CD14-positive monocyte (primary cell): ENCODE data around the gene SNN. TPM values are rescaled to one million over a fixed set of nuclear protein-coding genes. Genes with fewer than 3 reads are reported as not detected.

Experiments used
- DNase-seq, 3 donors: peaks; one replicate each; pipeline ENCODE4 v3.0.0-alpha.2; 2011 to 2022
- H2AFZ ChIP-seq: 2 replicates; pipeline ENCODE4 v1.6.0; 2012; ENCODE audit warnings: mild to moderate bottlenecking, low read depth, low read length, inconsistent platforms; ENCODE audit not compliant: insufficient read depth, poor library complexity, severe bottlenecking
- H3K27ac ChIP-seq, 2 donors: 1 replicate in 1 of 2; 2 replicates in 1 of 2; pipeline ENCODE4 v1.5.1; 2012 to 2013; ENCODE audit warnings: low read length in 2 of 2, control low read depth in 1 of 2, inconsistent platforms in 1 of 2, low read depth in 1 of 2, mild to moderate bottlenecking in 1 of 2
- H3K27me3 ChIP-seq, 2 donors: one replicate each; pipeline versions ENCODE4 v1.6.0 to v1.6.1; 2011 to 2013; ENCODE audit warnings: low read length in 2 of 2; ENCODE audit not compliant: control insufficient read depth in 2 of 2, insufficient read depth in 2 of 2
- H3K36me3 ChIP-seq, 2 donors: replicated peaks in 1 of 2; 1 replicate in 1 of 2; 2 replicates in 1 of 2; pipeline versions ENCODE4 v1.5.1 to v1.6.1; 2012 to 2013; ENCODE audit warnings: low read length in 2 of 2, control low read depth in 1 of 2, inconsistent platforms in 1 of 2, mild to moderate bottlenecking in 1 of 2; ENCODE audit not compliant: insufficient read depth in 2 of 2, control insufficient read depth in 1 of 2
- H3K4me1 ChIP-seq, 2 donors: 1 replicate in 1 of 2; 2 replicates in 1 of 2; pipeline versions ENCODE4 v1.5.1 to v1.6.1; 2012 to 2013; ENCODE audit warnings: low read length in 2 of 2, control low read depth in 1 of 2, inconsistent platforms in 1 of 2, mild to moderate bottlenecking in 1 of 2, moderate library complexity in 1 of 2; ENCODE audit not compliant: insufficient read depth in 2 of 2, control insufficient read depth in 1 of 2
- H3K4me2 ChIP-seq: replicated peaks from 2 replicates; pipeline ENCODE3; 2012; ENCODE audit warnings: low read length, moderate library complexity, mild to moderate bottlenecking; ENCODE audit not compliant: poor library complexity, severe bottlenecking; ENCODE audit errors: extremely low read depth
- H3K4me3 ChIP-seq, 3 experiments: fragments of 200-600 bp in 1 of 3; sonication (generic) in 1 of 3; replicated peaks in 1 of 3; 1 replicate in 2 of 3; 2 replicates in 1 of 3; pipeline ENCODE4 v1.5.1; 2011 to 2013; ENCODE audit warnings: low read length in 3 of 3, mild to moderate bottlenecking in 3 of 3, control low read depth in 2 of 3, low read depth in 2 of 3, inconsistent platforms in 1 of 3, moderate library complexity in 1 of 3
- H3K79me2 ChIP-seq: 2 replicates; pipeline ENCODE4 v1.6.0; 2012; ENCODE audit warnings: mild to moderate bottlenecking, control low read depth, inconsistent platforms, low read length, moderate library complexity; ENCODE audit not compliant: insufficient read depth
- H3K9ac ChIP-seq: 2 replicates; pipeline ENCODE4 v1.6.0; 2017; ENCODE audit warnings: low read length, mild to moderate bottlenecking; ENCODE audit not compliant: insufficient read depth, poor library complexity, severe bottlenecking
- H3K9me3 ChIP-seq, 2 donors: replicated peaks in 1 of 2; 1 replicate in 1 of 2; 2 replicates in 1 of 2; pipeline versions ENCODE4 v1.5.1 to v1.6.1; 2012 to 2013; ENCODE audit warnings: low read length in 2 of 2, control low read depth in 1 of 2; ENCODE audit not compliant: control insufficient read depth in 1 of 2, insufficient read depth in 1 of 2
- H4K20me1 ChIP-seq: 2 replicates; pipeline ENCODE4 v1.6.0; 2012; ENCODE audit warnings: mild to moderate bottlenecking, low read length, control low read depth, moderate library complexity; ENCODE audit not compliant: insufficient read depth
- H3K27ac Mint-ChIP-seq, 7 donors: one replicate each; pipeline ENCODE4 v1.8.0; 2020; ENCODE audit warnings: mild to moderate bottlenecking in 7 of 7, mixed read lengths in 7 of 7, moderate library complexity in 6 of 7, inconsistent platforms in 2 of 7
- H3K27me3 Mint-ChIP-seq, 3 donors: one replicate each; pipeline ENCODE4 v1.8.0; 2021 to 2022; ENCODE audit warnings: low read depth in 3 of 3, mild to moderate bottlenecking in 3 of 3, mixed read lengths in 3 of 3, moderate library complexity in 3 of 3, inconsistent platforms in 1 of 3
- H3K36me3 Mint-ChIP-seq, 2 donors: one replicate each; pipeline ENCODE4 v1.8.0; 2020; ENCODE audit warnings: mixed read lengths in 2 of 2, inconsistent platforms in 1 of 2, mild to moderate bottlenecking in 1 of 2
- H3K4me1 Mint-ChIP-seq: one replicate; pipeline ENCODE4 v1.8.0; 2020; ENCODE audit warnings: mild to moderate bottlenecking, mixed read lengths
- H3K4me3 Mint-ChIP-seq, 2 donors: one replicate each; pipeline ENCODE4 v1.8.0; 2020; ENCODE audit warnings: mild to moderate bottlenecking in 2 of 2, mixed read lengths in 2 of 2, moderate library complexity in 1 of 2
- H3K9me3 Mint-ChIP-seq, 7 donors: one replicate each; pipeline ENCODE4 v1.8.0; 2020 to 2022; ENCODE audit warnings: mixed read lengths in 7 of 7, mild to moderate bottlenecking in 6 of 7, moderate library complexity in 6 of 7, inconsistent platforms in 2 of 7
- CTCF ChIP-seq: fragments of 200-600 bp; IDR thresholded peaks from one replicate; pipeline ENCODE4 v1.8.0; 2022; ENCODE audit warnings: antibody characterized with exemption, mild to moderate bottlenecking
- WGBS: methylation state at CpG from one replicate; pipeline ENCODE4 v1.1.5; 2013; ENCODE audit warnings: missing lambda C conversion rate; ENCODE audit not compliant: insufficient coverage; 5-methylcytosine and 5-hydroxymethylcytosine counted together
- intact Hi-C, 2 donors: fragments of 100-400 bp; cut with micrococcal nuclease; formaldehyde crosslinking; loops; one replicate each; pipeline versions ENCODE4 v1.15.0 to v1.15.1; 2023
- polyA plus RNA-seq, 3 donors: library from polyadenylated mRNA; depleted of rRNA in 1 of 3; unstranded in 2 of 3; stranded (reverse) in 1 of 3; fragments of 300-500 nt in 2 of 3; fragments of >200 nt in 1 of 3; fragmentation: Illumina TruSeq in 2 of 3; gene quantifications; 1 replicate in 2 of 3; 2 replicates in 1 of 3; pipeline ENCODE4 v1.2.3, GENCODE V29; 2012 to 2021

SNN gene
- polyA plus RNA-seq, 3 donors: 89.4 to 111 (median 91.7) TPM

- H4K20me1 ChIP-seq: no peaks in the 10 kb centered on the region
- Mint-ChIP-seq H3K9me3 (peaks cover 0 to 5% (median 0%) of the 10 kb centered on the region in 7 donors), H3K4me3 (no peak overlapping the region), H3K36me3 (peaks cover 0 to 2% of the 10 kb centered on the region in 2 donors), H3K4me1 (peaks cover 47% of the 10 kb centered on the region), H3K27ac (peak overlapping the region in 6 of 7 donors; percentile 99 to 100 (median 100)), H3K27me3 (peaks cover 6 to 16% (median 14%) of the 10 kb centered on the region in 3 donors)
- H3K36me3 ChIP-seq: no peaks in the 10 kb centered on the region
- WGBS: 33% methylated on average over 3 of the region's 4 CpGs
- no peaks in the 10 kb centered on the region for H3K9me3 ChIP-seq
- no peak for DNase-seq
- peaks cover 31 to 36% of the 10 kb centered on the region in 2 donors for H3K4me1 ChIP-seq
- no peak overlapping the region for H3K4me2 ChIP-seq
- no peak overlapping the region for H3K4me3 ChIP-seq
- H3K79me2 ChIP-seq: no peaks in the 10 kb centered on the region
- peak overlapping the region in 1 of 2 donors; percentile 96 for H3K27ac ChIP-seq
- intact Hi-C loops: no loop called here
- no peak overlapping the region for H2AFZ ChIP-seq
- no peak for TF ChIP-seq CTCF
- no peaks in the 10 kb centered on the region for H3K27me3 ChIP-seq
- H3K9ac ChIP-seq: no peak overlapping the region
Measured at GRCh38 chr16:11639008-11639562, 29.2 kb upstream of the SNN start.

GRCh38 chr16:11639925-11640899 lies 28.0 kb upstream of the SNN start:
- intact Hi-C loops: loop anchor here (1.0 to 5.0 kb wide), 7 partner anchors 27 to 233 kb away; no protein-coding TSS in a partner anchor
- H3K4me2 ChIP-seq: peak overlapping the region; percentile 21
- WGBS: 45% methylated on average over 21 of the region's 25 CpGs
- Mint-ChIP-seq H3K4me3 (peak overlapping the region; percentile 56 to 71), H3K9me3 (peaks cover 0 to 5% (median 0%) of the 10 kb centered on the region in 7 donors), H3K27me3 (peaks cover 6 to 14% (median 14%) of the 10 kb centered on the region in 3 donors), H3K27ac (peak overlapping the region; percentile 99 to 100 (median 100)), H3K4me1 (peaks cover 41% of the 10 kb centered on the region), H3K36me3 (peaks cover 0 to 2% of the 10 kb centered on the region in 2 donors)
- no peaks in the 10 kb centered on the region for H3K9me3 ChIP-seq
- H3K27me3 ChIP-seq: no peaks in the 10 kb centered on the region
- peaks cover 26 to 30% of the 10 kb centered on the region in 2 donors for H3K4me1 ChIP-seq
- DNase-seq: peak; percentile 99
- no peaks in the 10 kb centered on the region for H3K79me2 ChIP-seq
- H3K27ac ChIP-seq: peak overlapping the region; percentile 96 to 97
- H2AFZ ChIP-seq: no peak overlapping the region
- no peaks in the 10 kb centered on the region for H3K36me3 ChIP-seq
- peak overlapping the region in 1 of 3 experiments; percentile 6 for H3K4me3 ChIP-seq
- H4K20me1 ChIP-seq: no peaks in the 10 kb centered on the region
- H3K9ac ChIP-seq: peak overlapping the region; percentile 61
- TF ChIP-seq CTCF: no peak
